HL-60 (cell line): Measurements from ENCODE around the gene BTBD2.

Experiments
- DNase-seq, 2 experiments: peaks; one replicate each; pipeline ENCODE4 v3.0.0-alpha.2; 2010 to 2020; ENCODE audit warnings: low read depth in 1 of 2, low spot score in 1 of 2
- H3K27ac ChIP-seq: fragments of 250-450 bp; sonication (Bioruptor Pico); replicated peaks from 2 replicates; pipeline ENCODE4 v1.5.1; 2020; ENCODE audit warnings: mild to moderate bottlenecking, moderate library complexity
- H3K27me3 ChIP-seq: fragments of 250-450 bp; sonication (Bioruptor Pico); 2 replicates; pipeline ENCODE4 v1.5.1; 2021; ENCODE audit warnings: mild to moderate bottlenecking, moderate library complexity; ENCODE audit not compliant: insufficient read depth, poor library complexity, severe bottlenecking
- H3K4me3 ChIP-seq: replicated peaks from 2 replicates; pipeline ENCODE4 v1.5.1; 2011; ENCODE audit warnings: mild to moderate bottlenecking, control low read depth, low read length; ENCODE audit not compliant: insufficient read depth
- CTCF ChIP-seq: IDR thresholded peaks from one replicate; pipeline ENCODE4 v1.5.1; 2011; ENCODE audit warnings: low read length, control low read depth, inconsistent platforms; ENCODE audit not compliant: insufficient read depth
- GABPA ChIP-seq: IDR thresholded peaks from 2 replicates; pipeline ENCODE4 v1.6.1; 2012; ENCODE audit warnings: low read depth
- POLR2AphosphoS5 ChIP-seq: IDR thresholded peaks from 2 replicates; pipeline ENCODE4 v1.6.1; 2012; ENCODE audit warnings: low read depth
- SPI1 ChIP-seq: IDR thresholded peaks from 2 replicates; pipeline ENCODE4 v1.6.1; 2012; ENCODE audit warnings: low read depth, mild to moderate bottlenecking, borderline replicate concordance
- TF ChIP-seq, protein P1 (sequence below): IDR thresholded peaks from 2 replicates; pipeline ENCODE4 v1.6.1; 2012; ENCODE audit warnings: low read depth; ENCODE audit not compliant: insufficient replicate concordance

Gene BTBD2

DNA sequence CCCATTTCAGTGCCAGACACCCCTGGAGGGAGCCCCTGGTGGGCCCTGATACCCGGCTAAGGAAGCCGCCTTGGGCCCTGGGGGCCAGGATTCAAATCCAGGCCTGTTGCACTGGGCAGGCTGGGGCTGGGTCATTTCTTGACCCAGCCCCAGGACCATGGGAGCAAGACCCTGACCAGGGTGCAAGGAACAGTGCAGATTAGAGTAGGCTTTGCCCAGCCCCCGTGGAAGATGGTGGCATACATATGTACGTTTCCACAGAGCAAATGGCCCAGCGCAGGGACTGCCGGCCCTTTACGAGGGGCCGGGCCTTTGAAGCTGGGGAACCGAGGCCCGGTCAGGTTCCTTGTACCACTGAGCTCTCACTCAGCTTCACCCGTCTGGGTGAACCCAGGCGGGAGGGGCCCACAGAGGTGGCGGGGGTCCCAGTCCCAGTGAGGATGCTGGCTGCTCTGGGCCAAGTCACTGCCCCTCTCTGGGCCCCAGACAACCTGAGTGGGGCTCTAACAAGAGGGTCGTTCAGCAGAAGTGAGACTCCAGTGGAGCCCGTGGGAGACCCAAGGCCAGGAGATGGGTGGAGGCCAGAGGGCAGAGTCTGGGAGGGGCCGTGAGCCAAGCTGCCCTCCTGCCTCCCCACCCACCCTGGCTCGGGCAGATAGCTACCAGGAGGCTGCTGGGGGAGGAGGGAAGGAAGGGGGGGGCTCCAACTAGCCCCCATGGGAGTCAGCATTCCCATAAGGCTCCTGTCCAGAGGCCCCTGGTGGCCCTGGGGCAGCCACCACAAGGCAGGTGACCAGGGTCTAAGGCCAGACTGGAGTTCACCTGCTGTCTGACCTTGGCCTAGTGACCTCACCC lies 32.8 kb upstream of the BTBD2 start:
- H3K27me3 ChIP-seq: no peaks in the 10 kb centered on the region
- H3K27ac ChIP-seq: no peak overlapping the region
- TF ChIP-seq GABPA: no peak
- TF ChIP-seq, protein P1, sequence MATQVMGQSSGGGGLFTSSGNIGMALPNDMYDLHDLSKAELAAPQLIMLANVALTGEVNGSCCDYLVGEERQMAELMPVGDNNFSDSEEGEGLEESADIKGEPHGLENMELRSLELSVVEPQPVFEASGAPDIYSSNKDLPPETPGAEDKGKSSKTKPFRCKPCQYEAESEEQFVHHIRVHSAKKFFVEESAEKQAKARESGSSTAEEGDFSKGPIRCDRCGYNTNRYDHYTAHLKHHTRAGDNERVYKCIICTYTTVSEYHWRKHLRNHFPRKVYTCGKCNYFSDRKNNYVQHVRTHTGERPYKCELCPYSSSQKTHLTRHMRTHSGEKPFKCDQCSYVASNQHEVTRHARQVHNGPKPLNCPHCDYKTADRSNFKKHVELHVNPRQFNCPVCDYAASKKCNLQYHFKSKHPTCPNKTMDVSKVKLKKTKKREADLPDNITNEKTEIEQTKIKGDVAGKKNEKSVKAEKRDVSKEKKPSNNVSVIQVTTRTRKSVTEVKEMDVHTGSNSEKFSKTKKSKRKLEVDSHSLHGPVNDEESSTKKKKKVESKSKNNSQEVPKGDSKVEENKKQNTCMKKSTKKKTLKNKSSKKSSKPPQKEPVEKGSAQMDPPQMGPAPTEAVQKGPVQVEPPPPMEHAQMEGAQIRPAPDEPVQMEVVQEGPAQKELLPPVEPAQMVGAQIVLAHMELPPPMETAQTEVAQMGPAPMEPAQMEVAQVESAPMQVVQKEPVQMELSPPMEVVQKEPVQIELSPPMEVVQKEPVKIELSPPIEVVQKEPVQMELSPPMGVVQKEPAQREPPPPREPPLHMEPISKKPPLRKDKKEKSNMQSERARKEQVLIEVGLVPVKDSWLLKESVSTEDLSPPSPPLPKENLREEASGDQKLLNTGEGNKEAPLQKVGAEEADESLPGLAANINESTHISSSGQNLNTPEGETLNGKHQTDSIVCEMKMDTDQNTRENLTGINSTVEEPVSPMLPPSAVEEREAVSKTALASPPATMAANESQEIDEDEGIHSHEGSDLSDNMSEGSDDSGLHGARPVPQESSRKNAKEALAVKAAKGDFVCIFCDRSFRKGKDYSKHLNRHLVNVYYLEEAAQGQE: no peak
- TF ChIP-seq CTCF: no peak
- TF ChIP-seq SPI1: no peak
- TF ChIP-seq POLR2AphosphoS5: no peak
- no peak overlapping the region for H3K4me3 ChIP-seq
- no peak for DNase-seq

DNA sequence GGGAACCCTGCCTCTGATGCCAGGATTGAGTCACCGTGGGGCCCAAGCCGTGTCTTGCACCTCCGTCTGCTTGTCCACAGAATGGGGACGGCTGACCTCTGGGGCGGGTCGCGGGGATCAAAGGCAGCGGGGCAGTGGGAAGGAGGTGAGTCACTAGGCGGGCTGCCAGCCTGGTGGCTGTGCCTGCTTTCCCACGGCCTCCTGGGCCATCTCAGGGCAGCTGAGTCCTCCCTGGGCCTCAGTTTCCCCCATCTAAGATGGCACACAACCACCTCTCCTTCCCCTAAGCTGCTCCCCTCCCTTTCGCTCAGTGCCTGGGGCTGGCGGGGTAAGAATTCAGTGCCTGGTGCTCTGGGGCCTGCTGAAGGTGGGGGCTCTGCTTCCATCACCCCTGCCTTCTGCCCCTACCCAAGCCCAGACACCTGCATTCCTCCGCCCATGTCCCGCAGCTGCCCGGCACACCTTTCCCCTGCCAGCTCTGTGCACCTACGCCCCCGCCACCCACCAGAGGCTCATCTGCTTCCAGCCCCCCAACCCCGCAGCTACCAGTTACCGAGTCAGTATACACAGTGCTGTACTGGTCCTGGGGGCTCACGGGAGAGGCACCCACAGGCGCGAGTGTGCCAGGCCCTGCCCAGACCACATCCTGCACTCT lies 32.1 kb upstream of the BTBD2 start:
- no peak overlapping the region for H3K27ac ChIP-seq
- DNase-seq: peak in 1 of 2 experiments; percentile 45
- TF ChIP-seq, protein P1: no peak
- TF ChIP-seq GABPA (no peak), POLR2AphosphoS5 (no peak), CTCF (no peak), SPI1 (no peak)
- H3K4me3 ChIP-seq: no peak overlapping the region
- H3K27me3 ChIP-seq: no peaks in the 10 kb centered on the region

- no peak for DNase-seq
- Histone ChIP-seq H3K27me3 (no peaks in the 10 kb centered on the region), H3K27ac (no peak overlapping the region), H3K4me3 (no peak overlapping the region)
- TF ChIP-seq CTCF (no peak), GABPA (no peak), SPI1 (no peak), POLR2AphosphoS5 (no peak)
- TF ChIP-seq, protein P1: no peak
Measured at GRCh38 chr19:2047076-2047448, 31.5 kb upstream of the BTBD2 start.
